ENCODE measurements around the gene C3orf70.

The C3orf70 gene

GRCh38 chr3:185152410-185153170 lies at the start of gene C3orf70:
Gene C3orf70, minus strand, starts transcription at chr3:185153060. Its CDS starts 237 bp downstream, at chr3:185152823.
- no peak for DNase-seq (ENCODE audit: low read depth in 2 of 2, low spot score in 1 of 2)

GRCh38 chr3:185200639-185201038 lies 47.8 kb upstream of the C3orf70 start:
- no peak for DNase-seq (ENCODE audit: low read depth in 2 of 2, low spot score in 1 of 2)

GRCh38 chr3:185199671-185200070 lies 46.8 kb upstream of the C3orf70 start:
- DNase-seq (ENCODE audit: low read depth in 2 of 2, low spot score in 1 of 2), result no peak

- DNase-seq (ENCODE audit: low read depth in 2 of 2, low spot score in 1 of 2), result no peak
These were observed 46.3 kb upstream of the C3orf70 start for GRCh38 chr3:185199206-185199605.

GRCh38 chr3:185197068-185197467 lies 44.2 kb upstream of the C3orf70 start:
- no peak for DNase-seq (ENCODE audit: low read depth in 2 of 2, low spot score in 1 of 2)

- DNase-seq (ENCODE audit: low read depth in 2 of 2, low spot score in 1 of 2), result no peak
These were observed 42.8 kb upstream of the C3orf70 start for GRCh38 chr3:185195652-185196051.

GRCh38 chr3:185188816-185189215 lies 36.0 kb upstream of the C3orf70 start:
- DNase-seq (ENCODE audit: low read depth in 2 of 2, low spot score in 1 of 2), result no peak

- no peak for DNase-seq (ENCODE audit: low read depth in 2 of 2, low spot score in 1 of 2)
These were observed 34.5 kb upstream of the C3orf70 start for GRCh38 chr3:185187391-185187790.

GRCh38 chr3:185176750-185177359 lies 24.0 kb upstream of the C3orf70 start:
- DNase-seq (ENCODE audit: low read depth in 2 of 2, low spot score in 1 of 2), result no peak

GRCh38 chr3:185175370-185175987 lies 22.6 kb upstream of the C3orf70 start:
- no peak for DNase-seq (ENCODE audit: low read depth in 2 of 2, low spot score in 1 of 2)

GRCh38 chr3:185172086-185173049 lies 19.5 kb upstream of the C3orf70 start:
- no peak for DNase-seq (ENCODE audit: low read depth in 2 of 2, low spot score in 1 of 2)

- no peak for DNase-seq (ENCODE audit: low read depth in 2 of 2, low spot score in 1 of 2)
These were observed 11.8 kb upstream of the C3orf70 start for GRCh38 chr3:185164428-185165217.

- no peak for DNase-seq (ENCODE audit: low read depth in 2 of 2, low spot score in 1 of 2)
These were observed 9.8 kb upstream of the C3orf70 start for GRCh38 chr3:185162634-185163033.

- DNase-seq (ENCODE audit: low read depth in 2 of 2, low spot score in 1 of 2), result no peak
These were observed 8.9 kb upstream of the C3orf70 start for GRCh38 chr3:185161761-185162160.

- no peak for DNase-seq (ENCODE audit: low read depth in 2 of 2, low spot score in 1 of 2)
These were observed 4.5 kb upstream of the C3orf70 start for GRCh38 chr3:185157347-185157746.

- DNase-seq (ENCODE audit: low read depth in 2 of 2, low spot score in 1 of 2), result no peak
These were observed 2.8 kb upstream of the C3orf70 start for GRCh38 chr3:185155678-185156077.

GRCh38 chr3:185153861-185154629 lies 1.2 kb upstream of the C3orf70 start:
- no peak for DNase-seq (ENCODE audit: low read depth in 2 of 2, low spot score in 1 of 2)

- DNase-seq (ENCODE audit: low read depth in 2 of 2, low spot score in 1 of 2), result no peak
These were observed 411 bp upstream of the C3orf70 start for GRCh38 chr3:185153171-185153771.

GRCh38 chr3:185151964-185152409 lies 873 bp downstream of the C3orf70 start:
- DNase-seq (ENCODE audit: low read depth in 2 of 2, low spot score in 1 of 2), result no peak
